ENCODE results near the gene BTN1A1.
A peak's percentile ranks its signal among the peaks of the same experiment; 100 is the strongest.

The BTN1A1 gene

DNA sequence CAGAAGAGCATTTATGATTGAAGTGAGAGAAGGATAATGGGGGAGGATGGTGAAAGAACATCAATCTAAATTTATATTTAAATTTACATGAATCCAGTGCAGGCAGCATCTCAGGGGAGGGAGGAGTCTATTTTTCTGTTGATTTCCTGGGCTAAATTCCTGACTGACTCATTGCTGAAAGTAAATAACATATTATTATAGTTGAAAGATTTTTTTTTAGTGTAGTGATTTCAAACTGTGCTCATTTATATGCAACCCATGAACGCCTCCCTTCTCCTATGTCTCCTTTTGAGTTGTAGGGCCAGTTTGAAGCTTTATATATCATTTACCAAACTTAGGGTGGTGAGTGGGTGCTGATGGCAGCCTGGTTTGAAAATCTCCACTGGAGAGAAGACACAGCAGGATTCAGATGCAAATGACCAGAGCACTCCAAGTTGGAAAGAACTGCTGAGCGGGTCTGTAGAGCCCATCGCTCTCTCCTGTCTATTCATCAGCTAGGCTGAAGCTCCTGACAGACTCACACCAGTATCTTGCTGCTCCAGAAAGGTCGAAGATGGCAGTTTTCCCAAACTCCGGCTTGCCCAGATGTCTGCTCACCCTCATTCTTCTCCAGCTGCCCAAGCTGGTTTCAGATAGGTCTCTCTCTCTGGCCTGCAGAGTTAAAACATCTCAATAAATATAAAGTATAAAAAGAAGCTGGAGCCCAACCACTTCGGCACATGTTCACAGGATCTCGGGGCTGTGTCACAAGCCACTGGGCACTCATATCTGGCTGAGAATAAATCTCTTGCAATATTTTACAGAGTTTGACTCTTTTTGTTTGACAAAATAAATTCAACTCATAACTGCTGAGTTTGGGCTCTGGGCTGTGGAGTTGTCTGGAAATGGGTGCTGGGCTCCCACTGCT, 24.0 kb upstream of the BTN1A1 start:
- no peak for DNase-seq (ENCODE audit: low read depth in 3 of 3)

DNA sequence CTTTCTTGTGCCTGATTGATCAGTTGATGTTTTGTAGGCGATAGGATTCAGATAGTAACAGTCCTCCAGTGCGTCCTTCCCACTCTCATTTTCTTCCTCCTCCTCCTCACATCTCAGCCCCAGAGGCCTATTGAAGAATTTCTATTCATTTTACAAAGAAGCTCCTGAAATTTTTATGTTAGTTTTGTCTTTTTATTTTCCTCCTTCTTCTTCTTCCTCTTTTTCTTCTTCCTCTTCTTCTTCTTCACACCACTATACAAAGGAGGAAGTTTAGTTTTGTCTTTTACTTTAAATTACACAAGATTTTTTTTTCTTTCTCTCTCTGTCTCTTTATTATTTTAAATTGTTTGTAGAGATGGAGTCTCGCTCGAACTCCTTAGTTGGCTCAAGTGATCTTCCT, 23.2 kb upstream of the BTN1A1 start:
- DNase-seq (ENCODE audit: low read depth in 3 of 3), result no peak

DNA sequence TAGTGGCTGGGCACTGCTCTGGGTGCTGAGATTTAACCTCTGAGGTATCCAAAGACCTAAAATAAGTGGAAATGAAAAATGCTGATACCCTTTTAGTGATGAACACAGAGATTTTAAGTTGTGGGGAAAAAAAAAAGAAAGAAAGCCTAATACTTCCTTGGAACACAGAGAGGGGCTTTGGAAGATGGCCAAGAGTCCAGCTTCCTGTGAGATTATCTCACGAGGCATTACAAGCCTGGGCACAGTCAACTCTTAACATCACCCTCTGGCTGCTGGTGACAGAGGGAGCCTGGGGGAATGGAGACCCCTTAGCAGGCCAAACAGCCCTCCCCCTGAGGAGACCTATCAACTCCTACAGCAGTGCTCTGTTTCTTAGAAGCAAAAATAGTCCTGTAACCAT, 22.7 kb upstream of the BTN1A1 start:
- no peak for DNase-seq (ENCODE audit: low read depth in 3 of 3)

DNA sequence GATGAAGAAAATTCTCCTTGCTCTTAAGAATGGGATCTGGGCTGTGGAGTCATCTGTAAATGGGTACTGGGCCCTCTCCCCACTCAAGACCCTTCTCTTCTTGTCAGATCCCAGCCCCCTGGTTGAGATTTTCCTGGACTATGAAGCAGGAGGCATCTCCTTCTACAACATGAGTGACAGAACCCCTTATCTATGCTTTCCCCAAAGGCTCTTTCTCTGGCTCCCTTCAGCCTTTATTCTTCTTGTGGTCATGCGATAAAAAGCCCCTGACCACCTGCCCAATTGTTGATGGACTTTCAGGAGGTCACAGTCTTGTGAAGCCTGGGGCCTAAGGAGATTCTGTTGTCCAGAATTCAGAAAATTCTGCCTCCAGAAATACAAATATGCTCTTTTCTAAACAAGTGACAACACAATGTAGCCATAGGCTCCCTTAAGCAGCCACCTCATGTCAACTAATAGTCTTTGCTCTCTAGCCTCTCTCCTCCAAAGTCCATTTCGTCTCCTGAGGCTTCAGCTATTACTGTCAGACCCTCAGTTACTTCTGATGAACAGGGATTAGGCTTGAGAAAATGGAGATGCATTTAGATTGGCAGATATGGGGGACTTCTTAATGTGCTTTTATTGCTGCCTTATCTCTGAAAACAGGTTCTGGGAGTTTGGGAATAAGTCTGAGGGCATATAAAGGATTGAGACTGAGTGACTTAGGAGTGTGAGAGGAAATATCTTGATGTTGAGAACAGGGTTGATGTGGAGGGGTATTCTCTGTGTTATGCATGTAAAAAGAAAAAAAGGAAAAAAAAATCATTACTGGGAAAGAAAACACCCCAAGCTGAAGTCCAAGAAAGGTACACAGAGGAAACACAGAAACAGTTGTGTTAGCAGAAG, 21.8 kb upstream of the BTN1A1 start:
- no peak for DNase-seq (ENCODE audit: low read depth in 3 of 3)

DNA sequence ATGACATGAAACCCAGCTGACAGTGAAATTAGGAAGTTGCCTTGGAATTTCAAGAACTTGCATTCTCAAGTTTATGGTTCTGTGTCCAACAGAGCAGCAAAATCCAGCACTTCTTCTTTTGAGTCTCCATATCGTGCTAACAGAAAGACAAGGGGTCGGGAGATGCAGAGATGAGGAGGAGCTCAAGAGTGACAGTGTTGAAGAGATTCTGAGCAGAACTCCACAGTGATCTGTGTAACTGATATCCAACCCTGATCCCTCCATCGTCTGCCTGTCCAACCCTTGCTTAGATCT, 21.2 kb upstream of the BTN1A1 start:
- DNase-seq (ENCODE audit: low read depth in 3 of 3), result no peak

DNA sequence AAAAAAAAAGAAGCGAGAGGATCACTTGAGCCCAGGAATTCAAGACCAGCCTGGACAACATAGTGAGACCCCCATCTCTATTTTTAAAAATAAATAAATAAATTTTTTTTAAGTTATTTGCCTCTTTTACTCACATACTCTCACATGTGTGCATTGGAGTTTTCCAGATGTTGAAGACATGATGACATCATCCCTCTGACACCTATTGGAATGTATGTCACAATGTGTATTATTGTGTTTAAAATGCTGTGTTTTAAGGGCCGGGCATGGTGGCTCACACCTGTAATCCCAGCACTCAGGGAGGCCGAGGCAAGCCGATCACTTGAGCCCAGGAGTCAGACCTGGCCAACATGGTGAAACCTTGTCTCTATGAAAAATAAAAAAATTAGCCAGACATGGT, 17.8 kb upstream of the BTN1A1 start:
- no peak for DNase-seq (ENCODE audit: low read depth in 3 of 3)

DNA sequence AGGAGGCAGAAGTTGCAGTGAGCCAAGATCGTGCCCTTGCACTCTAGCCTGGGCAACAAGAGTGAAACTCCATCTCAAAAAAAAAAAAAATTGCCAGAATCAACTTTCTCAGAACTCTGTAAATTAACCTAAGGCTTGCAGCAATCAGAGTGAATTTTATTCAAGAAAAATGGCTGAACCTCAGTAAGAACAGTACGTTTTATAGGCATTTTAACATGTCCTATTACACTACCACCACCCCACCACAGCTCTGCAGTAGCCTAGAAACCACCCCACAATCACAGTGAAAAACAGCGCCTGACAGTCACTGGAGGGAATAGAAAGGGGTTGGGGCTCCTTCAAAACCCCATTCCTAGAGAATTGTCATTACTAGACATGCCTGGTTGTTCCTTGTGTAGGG, 16.4 kb upstream of the BTN1A1 start:
- no peak for DNase-seq (ENCODE audit: low read depth in 3 of 3)

DNA sequence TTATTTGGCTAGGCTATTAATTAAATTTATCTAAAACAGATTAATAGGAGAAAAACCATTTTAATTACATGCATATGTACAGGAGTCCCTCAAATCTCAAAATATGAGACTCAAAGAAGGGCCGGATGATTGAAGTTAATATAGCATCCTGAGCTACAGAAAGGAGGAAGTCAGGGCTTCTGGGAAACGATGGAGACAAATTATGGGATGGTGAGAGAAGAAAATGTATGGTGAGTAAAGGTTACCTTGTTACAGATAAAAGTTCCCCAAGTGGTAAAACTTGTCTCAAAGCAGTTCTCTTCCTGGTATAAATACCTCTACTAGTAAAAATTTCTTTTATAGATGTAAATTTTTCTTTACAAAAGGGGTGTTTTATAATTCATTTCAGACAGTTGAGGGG, 15.9 kb upstream of the BTN1A1 start:
- no peak for DNase-seq (ENCODE audit: low read depth in 3 of 3)

DNA sequence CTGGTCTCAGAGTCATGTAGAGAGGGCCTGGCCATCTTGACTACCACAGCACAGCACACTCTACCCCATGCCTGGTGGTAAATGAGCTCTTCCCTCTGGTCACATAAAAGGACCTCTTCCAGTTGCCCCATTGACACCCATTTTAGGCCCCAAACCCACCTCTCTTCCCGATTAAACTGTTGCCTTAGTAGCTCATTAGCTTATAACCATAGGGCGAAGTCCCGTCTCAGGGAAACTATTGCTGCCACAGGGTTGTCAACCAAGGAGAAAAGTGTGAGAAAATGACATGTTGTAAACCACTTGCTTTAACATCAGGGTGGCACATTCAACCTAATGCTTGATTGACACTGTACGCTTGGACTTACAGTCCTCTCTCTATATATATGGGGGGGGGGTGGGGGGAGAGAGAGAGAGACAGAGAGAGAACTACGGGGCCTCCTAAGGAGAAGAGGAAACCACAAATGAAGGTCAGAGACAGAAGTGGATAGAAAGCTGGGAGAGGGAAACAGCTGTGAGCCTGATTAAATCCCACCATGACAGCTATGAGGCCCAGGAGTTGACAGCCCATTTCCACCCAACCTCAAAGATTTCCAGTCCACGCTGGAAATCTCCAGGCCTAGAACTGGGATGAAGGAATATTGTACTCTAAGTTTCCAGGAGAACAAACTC, 14.9 kb upstream of the BTN1A1 start:
- DNase-seq (ENCODE audit: low read depth in 3 of 3), result no peak

DNA sequence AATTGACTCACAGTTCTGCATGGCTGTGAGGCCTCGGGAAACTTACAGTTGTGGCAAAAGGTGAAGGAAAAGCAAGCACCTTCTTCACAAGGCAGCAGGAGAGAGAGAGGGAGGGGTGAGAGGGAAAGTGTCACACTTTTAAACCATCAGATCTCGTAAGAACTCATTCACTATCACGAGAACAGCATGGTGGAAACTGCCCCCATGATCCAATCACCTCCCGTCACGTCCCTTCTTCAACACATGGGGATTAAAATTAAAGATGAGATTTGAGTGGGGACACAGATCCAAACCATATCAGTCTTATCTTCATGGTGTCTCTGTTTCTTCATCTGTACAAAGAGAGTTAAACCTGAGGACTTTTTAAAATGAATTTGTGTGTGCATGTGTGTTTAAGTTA, 13.7 kb upstream of the BTN1A1 start:
- DNase-seq (ENCODE audit: low read depth in 3 of 3), result no peak

DNA sequence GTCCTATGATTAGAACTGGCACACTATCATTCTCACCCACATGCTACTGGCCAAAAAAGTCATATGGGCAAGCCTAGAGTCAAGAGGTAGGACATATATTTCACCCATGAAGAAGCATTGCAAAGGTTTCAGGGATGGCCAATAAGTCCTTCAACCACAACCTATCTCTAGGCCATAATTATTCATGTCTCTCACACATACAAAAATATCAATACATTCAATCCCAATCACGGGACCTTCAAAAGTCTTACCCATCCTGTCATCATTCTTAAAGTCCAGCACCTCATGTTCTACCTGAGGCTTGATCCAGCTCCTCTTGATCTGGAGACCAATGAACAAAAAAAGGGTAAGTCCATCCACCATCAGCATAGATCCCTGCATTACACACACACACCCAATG, 12.6 kb upstream of the BTN1A1 start:
- DNase-seq (ENCODE audit: low read depth in 3 of 3), result no peak

DNA sequence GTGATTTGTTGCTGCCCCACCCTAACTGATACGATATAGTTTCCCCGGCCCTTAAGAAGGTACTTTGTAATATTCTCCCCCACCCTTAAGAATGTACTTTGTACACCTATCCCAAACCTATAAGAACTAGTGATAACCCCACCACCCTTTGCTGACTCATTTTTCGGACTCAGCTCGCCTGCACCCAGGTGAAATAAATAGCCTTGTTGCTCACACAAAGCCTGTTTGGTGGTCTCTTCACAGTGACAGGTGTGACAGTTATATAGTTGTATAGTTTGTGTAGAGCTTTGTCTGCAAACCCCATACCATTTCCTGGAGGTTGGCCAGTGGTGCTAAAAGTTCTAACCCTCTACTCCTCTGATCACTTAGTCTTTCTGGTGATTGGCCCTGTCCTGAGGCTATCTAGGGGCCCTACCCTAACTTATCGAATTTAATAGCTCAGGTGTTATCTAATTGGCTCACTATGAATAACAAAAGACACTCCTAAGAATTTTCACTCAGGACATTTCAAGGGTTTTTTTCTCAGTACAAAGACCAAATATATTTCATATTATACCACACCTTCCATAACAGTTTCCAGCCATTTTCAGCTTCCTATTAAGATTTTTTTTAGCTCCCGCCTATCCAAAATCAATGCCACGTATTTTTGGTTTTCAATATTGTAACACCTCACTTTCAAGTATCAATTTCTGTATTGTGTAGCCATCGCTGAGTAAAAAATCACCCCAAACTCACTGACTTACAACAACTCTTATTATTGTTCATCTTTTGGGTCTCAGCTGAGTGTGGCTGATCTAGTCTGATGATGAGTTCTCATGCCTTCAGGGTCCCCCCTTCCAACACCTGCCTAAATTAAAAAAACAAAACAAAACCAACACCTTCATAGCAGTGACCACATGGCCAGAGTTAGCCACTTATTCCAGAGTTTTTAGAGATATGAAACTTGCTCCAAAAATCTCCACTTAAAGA, 9.8 kb upstream of the BTN1A1 start:
- DNase-seq (ENCODE audit: low read depth in 3 of 3), result no peak

DNA sequence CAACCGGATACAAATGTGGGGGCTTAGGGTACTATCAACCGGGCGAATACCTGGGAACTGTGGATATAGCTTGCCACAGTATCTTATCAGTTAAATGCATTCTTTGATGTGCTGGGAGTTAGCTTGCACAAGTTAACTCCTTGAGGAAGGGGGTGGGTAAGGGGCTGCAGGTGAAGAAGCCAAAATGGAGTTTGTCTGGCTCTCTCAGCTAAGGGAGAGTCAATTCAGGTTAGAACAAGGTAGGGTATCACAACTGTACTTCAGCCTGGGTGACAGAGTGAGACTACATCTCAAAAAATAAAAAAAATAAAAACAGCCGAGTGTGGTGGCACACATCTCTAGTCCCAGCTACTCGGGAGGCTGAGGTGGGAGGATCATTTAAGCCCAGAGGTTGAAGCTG, 8.5 kb upstream of the BTN1A1 start:
- DNase-seq (ENCODE audit: low read depth in 3 of 3), result no peak

DNA sequence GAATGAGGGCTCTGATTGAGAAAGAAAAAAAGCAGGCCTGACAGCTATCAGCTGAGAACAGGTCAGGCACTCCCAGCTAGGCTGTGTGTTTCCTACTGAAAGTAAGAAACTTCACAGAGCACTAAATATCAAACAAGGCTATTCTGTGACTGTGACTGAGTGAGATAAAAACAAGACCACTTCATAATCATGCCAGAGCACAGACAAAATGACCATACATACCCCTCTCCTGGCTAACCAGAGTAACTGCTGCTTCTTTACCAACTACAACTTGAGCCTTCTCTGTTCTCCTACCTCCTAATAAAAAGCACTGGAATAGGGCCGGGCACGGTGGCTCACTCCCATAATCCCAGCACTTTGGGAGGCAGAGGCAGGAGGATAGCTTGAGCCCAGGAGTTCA, 6.8 kb upstream of the BTN1A1 start:
- DNase-seq (ENCODE audit: low read depth in 3 of 3), result no peak

DNA sequence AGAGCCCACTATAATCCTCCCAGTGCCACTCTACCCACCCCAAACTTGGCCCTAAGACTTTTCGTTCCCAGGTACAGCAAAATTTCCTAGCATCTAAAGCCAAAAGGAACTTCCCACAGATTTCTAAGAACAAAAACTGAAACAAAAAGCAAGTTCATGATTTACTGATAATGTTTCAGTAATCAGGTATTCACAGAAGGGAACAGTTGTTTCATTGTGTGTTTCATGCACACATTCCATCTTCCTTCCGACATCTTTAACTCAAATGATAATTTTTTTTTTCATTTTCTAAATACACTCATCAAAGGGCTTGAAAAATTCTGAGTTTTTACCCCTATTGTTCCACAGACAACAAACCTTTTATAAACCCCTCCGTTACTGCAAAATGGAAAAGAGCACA, 6.0 kb upstream of the BTN1A1 start:
- no peak for DNase-seq (ENCODE audit: low read depth in 3 of 3)

DNA sequence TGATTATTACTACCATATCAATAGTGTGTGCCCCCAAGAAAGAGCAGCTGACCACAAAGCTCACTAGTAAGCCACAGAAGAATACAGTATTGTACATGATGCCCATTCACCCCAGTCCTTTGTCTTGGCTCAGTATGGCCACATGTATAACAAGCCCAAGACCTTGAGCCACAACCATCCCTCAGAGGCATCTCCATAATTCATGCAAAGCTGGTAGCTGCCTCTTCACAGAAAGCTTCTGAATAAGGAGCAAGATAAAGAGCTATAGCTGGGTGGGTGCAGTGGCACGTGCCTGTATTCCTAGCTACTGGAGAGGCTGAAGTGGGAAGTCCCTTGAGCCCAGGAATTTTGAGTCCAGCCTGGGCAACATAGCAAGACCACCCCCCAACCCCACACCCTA, 4.8 kb upstream of the BTN1A1 start:
- DNase-seq (ENCODE audit: low read depth in 3 of 3), result no peak

DNA sequence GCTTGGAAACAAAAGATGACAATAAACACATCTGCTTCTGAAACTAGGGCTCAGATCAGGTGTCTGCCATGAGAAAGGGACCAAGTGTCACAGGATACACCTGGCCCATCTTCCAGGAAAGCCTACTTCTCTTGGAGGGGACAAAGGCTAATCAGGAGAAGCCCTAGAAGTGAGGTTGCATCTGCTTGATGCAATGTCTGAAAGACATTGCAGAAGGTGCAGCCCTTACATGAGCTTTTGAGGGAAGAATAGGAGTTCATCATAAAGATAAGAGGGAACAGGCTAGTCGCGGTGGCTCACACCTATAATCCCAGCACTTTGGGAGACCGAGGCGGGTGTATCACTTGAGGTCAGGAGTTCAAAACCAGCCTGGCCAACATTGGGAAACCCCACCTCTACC, 2.5 kb upstream of the BTN1A1 start:
- no peak for DNase-seq (ENCODE audit: low read depth in 3 of 3)

DNA sequence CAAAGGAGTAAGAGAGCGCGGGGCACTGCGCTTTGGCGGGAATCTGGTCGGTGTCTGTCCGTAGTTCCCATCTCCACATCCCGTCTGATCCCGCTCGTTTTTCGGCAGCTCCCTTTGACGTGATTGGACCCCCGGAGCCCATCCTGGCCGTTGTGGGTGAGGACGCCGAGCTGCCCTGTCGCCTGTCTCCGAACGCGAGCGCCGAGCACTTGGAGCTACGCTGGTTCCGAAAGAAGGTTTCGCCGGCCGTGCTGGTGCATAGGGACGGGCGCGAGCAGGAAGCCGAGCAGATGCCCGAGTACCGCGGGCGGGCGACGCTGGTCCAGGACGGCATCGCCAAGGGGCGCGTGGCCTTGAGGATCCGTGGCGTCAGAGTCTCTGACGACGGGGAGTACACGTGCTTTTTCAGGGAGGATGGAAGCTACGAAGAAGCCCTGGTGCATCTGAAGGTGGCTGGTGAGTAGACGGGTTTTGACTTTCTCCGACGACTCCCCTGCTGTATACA, 1.4 kb downstream of the BTN1A1 start:
- peak in 2 of 3 experiments; percentile 15 to 22 for DNase-seq (ENCODE audit: low read depth in 3 of 3)

DNA sequence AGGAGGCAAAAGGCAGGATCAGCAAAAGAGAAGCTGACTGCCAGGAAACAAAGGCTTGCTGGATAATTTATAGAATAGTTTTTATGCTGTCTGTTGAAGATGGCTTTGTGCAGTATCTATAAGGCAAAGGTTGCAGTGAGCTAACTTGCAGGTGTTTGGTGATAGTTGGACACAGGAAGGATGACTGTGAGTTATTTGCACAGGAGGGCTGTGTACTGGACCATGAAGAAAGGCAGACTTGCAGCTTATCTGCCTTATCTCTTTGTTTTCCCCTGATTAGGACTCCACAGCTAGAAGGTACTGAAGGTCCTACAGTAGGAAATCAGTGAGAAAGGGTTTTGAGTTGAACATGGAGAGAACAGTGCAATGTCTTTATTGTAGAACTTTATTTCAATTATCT, 2.1 kb downstream of the BTN1A1 start:
- DNase-seq (ENCODE audit: low read depth in 3 of 3), result no peak

DNA sequence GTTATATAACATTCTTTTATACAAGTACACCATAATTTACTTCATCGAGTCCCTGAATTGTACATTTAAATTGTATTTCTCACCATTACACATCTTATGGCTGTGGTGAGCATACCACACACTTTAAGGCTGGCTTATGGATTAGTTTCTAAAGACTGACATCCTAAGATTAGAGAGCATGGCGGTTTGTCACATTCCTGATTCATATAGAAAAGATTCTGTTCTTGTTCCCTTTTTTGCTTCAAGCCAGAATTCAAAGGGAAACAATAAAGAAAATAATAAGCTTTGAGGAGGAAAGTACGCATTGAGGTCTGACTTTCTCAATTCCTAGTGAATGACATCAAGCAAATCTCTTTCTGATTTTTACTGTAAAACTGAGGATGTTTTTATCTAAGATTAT, 2.5 kb downstream of the BTN1A1 start:
- no peak for DNase-seq (ENCODE audit: low read depth in 3 of 3)

DNA sequence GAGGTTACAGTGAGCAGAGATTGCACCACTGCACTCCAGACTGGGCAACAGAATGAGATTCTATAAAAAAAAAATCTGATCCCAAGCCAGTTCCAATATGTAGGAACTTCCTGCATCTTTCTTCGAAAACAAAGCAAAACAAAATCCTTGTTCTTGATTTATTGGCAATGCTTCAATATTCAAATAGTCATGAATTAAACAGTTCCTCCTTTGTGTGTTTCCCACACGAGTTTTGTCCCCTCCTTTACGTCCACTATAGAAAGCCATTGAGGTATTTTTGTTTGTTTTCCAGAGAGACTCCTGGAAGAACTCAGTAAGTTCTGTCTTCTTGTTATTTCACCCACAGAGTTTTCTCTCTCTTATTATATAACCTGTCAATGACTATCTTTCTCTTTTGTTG, 7.6 kb downstream of the BTN1A1 start:
- DNase-seq (ENCODE audit: low read depth in 3 of 3), result no peak

Data from stimulated activated CD4-positive, alpha-beta T cell treated with anti-CD3 and anti-CD28 coated beads, TNF-alpha, amount 100 ng/mL, for 24 hours (primary cell).